ENCODE data around the gene CCT3.

DNA sequence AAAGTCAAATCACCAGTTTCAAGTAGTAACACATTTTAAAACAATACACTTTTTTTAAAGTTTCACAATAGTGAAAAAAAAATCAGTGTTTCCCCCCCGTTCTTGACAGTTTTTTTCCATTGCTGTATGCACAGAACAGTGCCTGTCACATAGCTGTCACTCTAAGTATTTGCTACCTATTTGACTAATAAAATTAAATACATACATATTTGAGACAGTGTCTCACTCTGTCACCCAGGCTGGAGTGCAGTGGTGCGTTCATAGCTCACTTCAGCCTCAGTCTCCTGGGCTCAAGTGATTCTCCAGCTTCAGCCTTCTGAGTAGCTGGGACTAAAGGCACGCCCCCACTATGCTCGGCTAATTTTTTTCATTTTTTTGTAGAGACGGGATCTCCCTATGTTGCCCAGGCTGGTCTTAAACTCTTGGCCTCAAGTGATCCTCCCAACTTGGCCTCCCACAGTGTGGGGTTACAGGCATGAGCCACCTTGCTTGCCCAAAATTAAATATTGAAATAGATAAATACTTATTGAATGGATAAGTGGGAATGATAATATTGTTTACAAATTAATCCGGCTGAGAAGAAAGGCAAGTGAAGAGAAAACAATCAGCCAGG lies 18.3 kb upstream of the CCT3 start:
- TF ChIP-seq, protein P1, sequence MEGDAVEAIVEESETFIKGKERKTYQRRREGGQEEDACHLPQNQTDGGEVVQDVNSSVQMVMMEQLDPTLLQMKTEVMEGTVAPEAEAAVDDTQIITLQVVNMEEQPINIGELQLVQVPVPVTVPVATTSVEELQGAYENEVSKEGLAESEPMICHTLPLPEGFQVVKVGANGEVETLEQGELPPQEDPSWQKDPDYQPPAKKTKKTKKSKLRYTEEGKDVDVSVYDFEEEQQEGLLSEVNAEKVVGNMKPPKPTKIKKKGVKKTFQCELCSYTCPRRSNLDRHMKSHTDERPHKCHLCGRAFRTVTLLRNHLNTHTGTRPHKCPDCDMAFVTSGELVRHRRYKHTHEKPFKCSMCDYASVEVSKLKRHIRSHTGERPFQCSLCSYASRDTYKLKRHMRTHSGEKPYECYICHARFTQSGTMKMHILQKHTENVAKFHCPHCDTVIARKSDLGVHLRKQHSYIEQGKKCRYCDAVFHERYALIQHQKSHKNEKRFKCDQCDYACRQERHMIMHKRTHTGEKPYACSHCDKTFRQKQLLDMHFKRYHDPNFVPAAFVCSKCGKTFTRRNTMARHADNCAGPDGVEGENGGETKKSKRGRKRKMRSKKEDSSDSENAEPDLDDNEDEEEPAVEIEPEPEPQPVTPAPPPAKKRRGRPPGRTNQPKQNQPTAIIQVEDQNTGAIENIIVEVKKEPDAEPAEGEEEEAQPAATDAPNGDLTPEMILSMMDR (IDR thresholded peaks at IDR 0.05) = no peak
- TF ChIP-seq POLR2A (IDR thresholded peaks at IDR 0.05) = no peak

Measured in adrenal gland (tissue), 5 donors.